ENCODE measurements around the gene TESPA1.
"Not testable (repeated sequence)": the region's sequence is repeated elsewhere in the genome, so short reads cannot be mapped to it uniquely, and the experiment has no call there.

- TF ChIP-seq CTCF (IDR thresholded peaks at IDR 0.05; ENCODE audit: low read length); EZH2 (optimal IDR thresholded peaks at IDR 0.05; ENCODE audit: low read depth, low read length); EZH2phosphoT487 (IDR thresholded peaks at IDR 0.05; ENCODE audit: low read length): not testable (repeated sequence)
Measured at GRCh38 chr12:54986773-54987172, 2.2 kb upstream of the TESPA1 start.

Measured in MM.1S (cell line).